Occipital lobe (tissue), 2 donors: ENCODE results near the gene SUN5. TPM values are rescaled to one million over a fixed set of nuclear protein-coding genes. Genes with fewer than 3 reads are reported as not detected.
A peak's percentile ranks its signal among the peaks of the same experiment; 100 is the strongest.

Source experiments
- DNase-seq: peaks from one replicate; lab custom pipeline; 2025; lab: John Stamatoyannopoulos, UW
- total RNA-seq: library from RNA; depleted of rRNA; stranded (reverse); fragments of >200 nt; gene quantifications from one replicate; pipeline ENCODE4 v1.2.3, GENCODE V29; 2014

SUN5 gene
- total RNA-seq, 1 donor from 2014 or later, result not detected

- DNase-seq, result no peak
These were observed 8.4 kb downstream of the SUN5 start for GRCh38 chr20:32995802-32996201.

- no peak for DNase-seq
These were observed 10.7 kb downstream of the SUN5 start for GRCh38 chr20:32993496-32994050.

DNA sequence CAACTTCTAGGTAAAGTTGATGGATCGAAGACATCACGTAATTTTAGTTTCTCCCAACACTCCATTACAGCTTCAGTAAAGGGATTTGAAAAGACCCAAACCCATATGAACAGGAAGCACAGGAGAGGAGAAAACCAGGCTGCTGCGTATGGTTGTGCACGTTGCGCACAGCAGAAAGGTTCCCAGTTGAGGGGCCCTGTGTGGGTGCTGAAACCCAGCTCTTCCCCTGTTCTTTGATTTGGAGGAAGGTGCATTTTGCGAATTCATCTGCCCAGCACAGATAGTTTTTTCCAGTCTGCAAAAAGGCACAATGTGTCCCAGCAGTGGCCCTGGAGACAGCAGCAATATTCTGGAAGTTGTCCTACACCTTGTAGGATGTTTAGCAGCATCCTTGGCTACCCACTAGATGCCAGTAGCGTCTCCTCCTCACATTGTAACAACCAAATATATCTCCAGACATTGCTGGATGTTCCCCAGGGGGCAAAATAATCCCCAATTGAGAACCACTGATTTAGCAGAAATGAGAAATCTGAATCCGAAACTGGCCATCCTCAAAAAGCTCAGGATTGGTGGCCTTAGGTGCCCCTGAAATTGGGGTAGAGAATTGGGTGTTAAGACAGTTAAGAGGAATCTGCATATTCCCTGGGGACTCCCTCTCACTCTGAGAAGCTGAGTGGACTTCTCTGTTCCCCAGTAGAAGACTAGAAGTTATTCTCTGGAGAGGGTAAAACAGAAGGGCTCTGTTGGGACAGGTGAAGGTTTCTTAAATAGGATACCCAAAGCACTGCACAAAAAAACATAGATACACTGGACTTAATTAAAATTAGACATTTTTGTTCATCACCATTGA, 12.2 kb downstream of the SUN5 start:
- DNase-seq, result no peak

GRCh38 chr20:32991383-32991782, 12.8 kb downstream of the SUN5 start:
- no peak for DNase-seq

DNA sequence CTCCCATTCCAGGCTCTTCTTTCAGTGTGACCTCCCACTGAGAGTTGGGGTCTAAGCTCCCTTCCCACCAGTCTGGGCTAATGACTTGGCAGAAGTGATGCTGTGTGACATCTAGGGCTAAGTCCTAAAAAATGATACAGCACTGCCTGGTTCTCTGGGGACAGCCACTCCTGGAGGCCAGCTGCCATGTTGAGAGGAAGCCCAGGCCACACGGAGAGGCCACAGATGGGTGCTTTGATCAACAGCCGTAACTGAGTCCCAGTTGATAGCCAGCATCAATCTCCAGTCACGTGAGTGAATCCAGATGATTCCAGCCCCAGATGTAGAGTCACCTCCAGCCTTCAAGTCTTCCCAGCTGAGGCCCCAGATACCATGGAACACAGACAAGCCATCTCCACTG, 13.8 kb downstream of the SUN5 start:
- DNase-seq, result no peak

GRCh38 chr20:32989507-32990283, 14.5 kb downstream of the SUN5 start:
- DNase-seq, result no peak

DNA sequence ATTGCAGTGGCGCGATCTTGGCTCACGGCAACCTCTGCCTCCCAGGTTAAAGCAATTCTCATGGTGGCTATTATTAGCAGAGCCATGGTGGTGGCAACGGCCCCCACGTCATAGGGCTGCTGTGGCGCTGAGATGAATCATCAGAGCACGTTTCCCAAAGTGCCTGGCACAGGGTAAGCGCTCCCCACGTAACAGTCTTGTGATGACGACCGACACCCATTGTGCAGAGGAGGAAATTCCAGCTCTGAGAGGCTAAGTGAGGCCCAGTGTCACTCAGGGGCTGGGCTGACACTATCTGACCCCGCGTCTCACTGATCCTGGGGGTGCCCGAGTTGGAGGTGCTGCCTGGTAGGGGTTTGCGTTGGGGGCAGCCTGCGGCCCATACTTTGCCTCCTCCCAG, 16.2 kb downstream of the SUN5 start:
- DNase-seq, result no peak

DNA sequence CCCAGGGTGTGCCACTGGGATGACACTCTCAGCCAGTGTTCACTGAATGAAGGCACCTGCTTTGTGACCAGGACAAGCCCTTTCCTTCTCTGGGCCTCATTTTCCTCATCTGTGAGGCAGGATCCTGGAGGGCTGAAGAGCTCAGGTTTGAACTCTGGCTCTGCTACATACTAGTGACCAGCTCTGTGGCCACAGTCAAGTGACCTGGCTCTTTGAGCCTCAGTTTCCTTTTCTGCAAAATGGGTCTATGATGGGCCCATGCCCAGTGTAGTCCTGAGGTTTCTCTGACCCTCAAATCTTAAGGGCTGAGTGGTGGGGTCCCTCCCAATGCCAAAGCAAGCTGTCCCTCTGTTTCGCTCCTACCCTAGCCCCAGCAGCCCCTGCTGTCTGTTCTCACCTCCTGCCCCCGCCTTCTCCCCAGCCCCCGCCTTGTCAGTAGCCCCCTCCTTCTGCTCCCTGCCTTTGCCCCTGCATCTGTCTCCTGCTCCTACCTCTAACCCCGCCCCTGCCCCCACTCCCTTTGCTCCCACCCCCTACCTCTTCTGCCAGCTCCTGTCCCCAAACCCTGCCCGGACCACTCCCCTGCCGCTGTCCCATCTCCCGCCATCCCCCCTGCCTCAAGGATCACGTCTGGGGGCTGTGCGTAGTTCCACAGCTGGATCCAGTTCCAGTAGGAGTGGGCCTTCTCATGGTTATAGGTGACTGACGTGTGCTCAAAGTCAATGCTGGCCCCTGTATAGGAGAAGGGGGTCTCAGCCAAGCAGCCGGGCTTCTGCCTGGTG, 17.0 kb downstream of the SUN5 start:
- DNase-seq, result no peak

DNA sequence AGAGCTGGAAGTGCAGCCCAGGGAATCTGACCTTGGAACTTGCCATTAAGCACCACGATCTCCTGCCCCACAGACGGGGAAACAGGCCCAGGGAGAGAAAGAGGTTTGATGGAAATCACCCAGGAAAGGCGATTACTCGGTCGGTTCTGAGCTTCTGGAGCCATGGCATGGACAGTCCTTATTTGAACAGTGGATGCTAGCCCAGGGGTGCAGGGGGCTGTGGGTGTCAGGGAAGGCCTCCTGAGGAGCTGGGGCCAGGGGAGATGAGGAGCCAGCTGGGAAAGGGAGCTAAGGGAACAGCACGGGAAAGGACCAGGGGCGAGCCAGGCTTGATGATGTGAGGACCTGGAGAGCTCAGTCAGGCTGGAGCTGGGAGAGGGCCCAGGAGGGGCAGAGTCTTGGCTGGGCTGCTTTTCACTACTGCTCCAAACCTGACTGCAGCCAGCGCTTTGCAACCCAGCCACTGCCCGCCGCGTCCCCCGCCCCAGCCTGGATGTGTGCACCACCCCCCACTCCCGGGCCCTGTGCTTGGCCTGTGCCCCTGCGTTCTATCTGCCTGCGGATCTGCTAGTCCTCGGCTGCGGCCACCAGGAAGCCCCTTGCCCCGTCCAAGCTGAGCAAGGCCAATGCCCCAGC, 17.8 kb downstream of the SUN5 start:
- no peak for DNase-seq

DNA sequence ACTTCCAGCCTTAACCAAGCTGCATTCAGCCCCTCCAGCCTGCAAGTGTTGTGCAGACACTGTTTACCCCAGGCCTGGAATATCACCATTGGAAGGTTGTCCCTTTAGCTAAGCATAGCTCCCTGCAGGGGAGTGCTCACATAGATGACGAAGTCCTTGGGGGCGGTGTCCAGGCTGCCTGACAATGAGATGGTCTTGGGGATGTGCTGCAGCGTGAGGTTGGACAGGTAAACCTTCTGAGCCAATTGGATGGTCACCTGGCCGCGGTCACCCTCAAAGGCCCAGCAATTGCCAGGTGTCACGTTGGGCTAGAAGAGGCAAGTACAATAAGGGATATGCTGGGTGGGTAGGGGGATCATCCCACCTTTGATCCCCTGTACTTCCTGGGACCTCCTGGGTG, 18.6 kb downstream of the SUN5 start:
- no peak for DNase-seq

- DNase-seq, result no peak
These were observed 19.4 kb downstream of the SUN5 start for GRCh38 chr20:32984631-32985354.

DNA sequence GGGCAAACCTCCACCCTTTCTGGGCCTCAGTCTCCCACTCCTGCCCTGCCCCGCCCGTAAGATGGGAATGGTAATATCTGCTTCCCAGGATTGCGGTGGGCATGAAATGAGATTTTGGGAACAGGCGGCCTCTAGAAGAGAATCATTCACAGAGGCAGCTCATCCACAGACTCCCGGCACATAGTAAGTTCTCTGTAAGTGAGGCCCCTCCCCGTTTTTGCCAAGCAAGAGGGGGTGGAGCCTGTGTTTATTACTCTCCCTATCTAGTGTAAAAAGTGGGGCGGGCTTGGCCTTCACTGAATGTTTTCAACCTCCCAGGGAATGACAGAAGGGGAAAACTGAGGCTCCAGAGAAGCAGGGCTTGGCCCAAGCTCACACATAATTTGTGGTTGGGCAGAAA, 20.0 kb downstream of the SUN5 start:
- peak; percentile 6 for DNase-seq

- no peak for DNase-seq
These were observed 20.6 kb downstream of the SUN5 start for GRCh38 chr20:32983459-32984112.

- DNase-seq, result no peak
These were observed 21.4 kb downstream of the SUN5 start for GRCh38 chr20:32982617-32983458.

- no peak for DNase-seq
These were observed 23.2 kb downstream of the SUN5 start for GRCh38 chr20:32980990-32981389.

GRCh38 chr20:32980131-32980941, 23.9 kb downstream of the SUN5 start:
- DNase-seq, result peak; percentile 70

GRCh38 chr20:32979201-32979998, 24.8 kb downstream of the SUN5 start:
- DNase-seq, result no peak
